ENCODE measurements around the gene ADD1. TPM values are rescaled to one million over a fixed set of nuclear protein-coding genes. Genes with fewer than 3 reads are reported as not detected.

Gene ADD1
- total RNA-seq, 1 donor from 2014 or later: 274 TPM

GRCh38 chr4:2925931-2926860 lies 82.6 kb downstream of the ADD1 start:
- Mint-ChIP-seq H3K27ac (ENCODE audit: unreplicated experiment) (no peak overlapping the region), H3K9me3 (ENCODE audit: unreplicated experiment) (no peaks in the 10 kb centered on the region), H3K36me3 (ENCODE audit: unreplicated experiment) (peaks cover 40% of the 10 kb centered on the region), H3K4me1 (ENCODE audit: unreplicated experiment) (peaks cover 27% of the 10 kb centered on the region), H3K27me3 (ENCODE audit: unreplicated experiment) (no peaks in the 10 kb centered on the region), H3K4me3 (ENCODE audit: unreplicated experiment) (no peak overlapping the region)
- no peak for TF ChIP-seq CTCF (IDR thresholded peaks at IDR 0.05)
- DNase-seq (ENCODE audit: extremely low spot score, unreplicated experiment): no peak

DNA sequence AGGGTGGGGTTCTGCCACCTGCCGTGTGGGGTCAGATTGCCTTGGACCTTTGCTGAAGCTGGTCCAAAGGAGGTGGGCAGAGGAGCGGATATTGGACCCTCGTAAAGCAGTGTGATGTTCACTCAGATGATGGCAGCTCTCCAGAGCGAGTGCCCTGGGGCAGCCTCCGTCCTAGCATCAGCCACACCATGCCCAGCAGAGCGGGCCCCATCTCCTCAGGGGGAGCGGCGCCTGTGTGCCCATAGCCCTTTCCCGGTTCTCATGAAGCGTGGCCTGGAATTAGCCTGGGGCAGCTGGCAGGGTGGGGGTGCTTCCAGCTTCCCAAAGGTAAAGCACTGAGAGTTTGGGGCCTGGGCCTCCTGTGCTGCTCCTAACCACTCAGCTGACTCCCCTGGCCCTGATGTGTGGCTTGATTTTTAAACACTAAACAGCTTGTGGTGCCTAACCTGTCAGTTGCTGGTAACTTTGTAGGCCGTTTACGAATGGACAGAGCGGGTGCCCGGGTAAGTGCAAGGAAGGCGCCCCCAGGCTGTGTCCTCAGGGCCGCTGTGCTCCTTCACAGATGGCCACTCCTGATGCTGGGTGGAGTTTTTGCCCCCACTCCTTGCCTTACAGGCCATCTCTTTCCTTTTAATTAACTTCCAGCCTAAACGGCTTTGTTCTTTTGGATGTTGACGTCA lies 83.5 kb downstream of the ADD1 start:
- Mint-ChIP-seq H3K36me3 (ENCODE audit: unreplicated experiment) (peaks cover 33% of the 10 kb centered on the region), H3K4me3 (ENCODE audit: unreplicated experiment) (no peak overlapping the region)
- no peak for TF ChIP-seq CTCF (IDR thresholded peaks at IDR 0.05)

GRCh38 chr4:2927696-2928075 lies 84.0 kb downstream of the ADD1 start:
- no peak for DNase-seq (ENCODE audit: extremely low spot score, unreplicated experiment)
- Mint-ChIP-seq H3K36me3 (ENCODE audit: unreplicated experiment) (peaks cover 28% of the 10 kb centered on the region), H3K4me1 (ENCODE audit: unreplicated experiment) (peaks cover 16% of the 10 kb centered on the region), H3K27ac (ENCODE audit: unreplicated experiment) (peak overlapping the region; percentile 16), H3K4me3 (ENCODE audit: unreplicated experiment) (no peak overlapping the region), H3K9me3 (ENCODE audit: unreplicated experiment) (no peaks in the 10 kb centered on the region), H3K27me3 (ENCODE audit: unreplicated experiment) (no peaks in the 10 kb centered on the region)
- no peak for TF ChIP-seq CTCF (IDR thresholded peaks at IDR 0.05)

More for the DNA sequence above, 83.5 kb downstream of the ADD1 start:
- Mint-ChIP-seq H3K9me3 (ENCODE audit: unreplicated experiment) (no peaks in the 10 kb centered on the region), H3K27ac (ENCODE audit: unreplicated experiment) (no peak overlapping the region), H3K27me3 (ENCODE audit: unreplicated experiment) (no peaks in the 10 kb centered on the region), H3K4me1 (ENCODE audit: unreplicated experiment) (peaks cover 21% of the 10 kb centered on the region)
- no peak for DNase-seq (ENCODE audit: extremely low spot score, unreplicated experiment)

GRCh38 chr4:2928242-2929176 lies 84.9 kb downstream of the ADD1 start:
- TF ChIP-seq CTCF (IDR thresholded peaks at IDR 0.05): no peak
- H3K27me3 Mint-ChIP-seq (ENCODE audit: unreplicated experiment): no peaks in the 10 kb centered on the region
- no peak overlapping the region for H3K4me3 Mint-ChIP-seq (ENCODE audit: unreplicated experiment)

More at GRCh38 chr4:2928242-2929176, 84.9 kb downstream of the ADD1 start:
- Mint-ChIP-seq H3K27ac (ENCODE audit: unreplicated experiment) (peak overlapping the region; percentile 62), H3K36me3 (ENCODE audit: unreplicated experiment) (peaks cover 28% of the 10 kb centered on the region), H3K9me3 (ENCODE audit: unreplicated experiment) (no peaks in the 10 kb centered on the region), H3K4me1 (ENCODE audit: unreplicated experiment) (peaks cover 16% of the 10 kb centered on the region)
- no peak for DNase-seq (ENCODE audit: extremely low spot score, unreplicated experiment)

Measured in osteocyte (in vitro differentiated cells).